Measurements from ENCODE around the gene NFIA. TPM values are rescaled to one million over a fixed set of nuclear protein-coding genes. Genes with fewer than 3 reads are reported as not detected.

The NFIA gene
- polyA plus RNA-seq, 3 donors: 1.4 to 5.3 (median 2.4) TPM

DNA sequence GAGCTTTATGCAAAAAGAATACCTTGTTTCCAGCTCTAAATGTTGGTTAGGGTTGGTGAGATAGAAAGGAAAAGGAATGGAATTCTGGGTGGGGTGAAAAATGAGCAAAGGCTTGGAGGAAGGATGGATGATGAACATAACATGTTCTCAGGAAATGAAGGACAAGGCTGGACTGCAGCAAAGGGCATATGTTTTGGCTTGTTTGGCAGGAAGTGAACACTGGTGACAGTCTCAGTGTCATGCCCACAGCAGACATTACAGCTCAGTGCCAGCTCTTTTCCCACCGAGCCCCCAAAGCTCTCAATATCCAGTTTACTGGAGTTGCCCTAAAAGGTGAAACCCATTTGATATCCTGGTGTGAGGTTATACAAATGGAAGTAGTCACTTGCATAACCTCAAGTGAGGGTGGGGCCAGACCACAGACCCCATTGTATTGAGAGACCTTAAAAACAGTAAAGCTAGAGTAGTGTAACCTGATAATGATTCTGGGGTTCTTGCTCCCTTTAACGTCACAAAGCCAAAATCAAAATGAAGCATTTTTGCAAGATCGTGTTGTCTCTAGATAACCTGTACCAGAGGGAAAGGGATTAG lies 270.6 kb downstream of the NFIA start:
- Mint-ChIP-seq H3K27me3 (ENCODE audit: low read depth in 3 of 3) (no peaks in the 10 kb centered on the region), H3K4me1 (no peaks in the 10 kb centered on the region), H3K27ac (no peak overlapping the region), H3K9me3 (no peaks in the 10 kb centered on the region), H3K36me3 (peaks cover 6 to 16% of the 10 kb centered on the region in 2 donors), H3K4me3 (no peak overlapping the region)
- Histone ChIP-seq H3K9ac (ENCODE audit: insufficient read depth, low read length, poor library complexity, severe bottlenecking) (no peak overlapping the region), H3K4me2 (replicated peaks; ENCODE audit: extremely low read depth, low read length, poor library complexity, severe bottlenecking) (no peak overlapping the region), H3K4me1 (ENCODE audit: control insufficient read depth in 1 of 2, insufficient read depth in 2 of 2, low read length in 2 of 2) (no peaks in the 10 kb centered on the region), H3K36me3 (replicated peaks in 1 of 2; ENCODE audit: control insufficient read depth in 1 of 2, insufficient read depth in 2 of 2, low read length in 2 of 2) (peaks cover 0 to 25% of the 10 kb centered on the region in 2 donors), H3K9me3 (replicated peaks in 1 of 2; ENCODE audit: control insufficient read depth in 1 of 2, insufficient read depth in 1 of 2, low read length in 2 of 2) (no peaks in the 10 kb centered on the region), H3K79me2 (ENCODE audit: insufficient read depth, low read length) (no peaks in the 10 kb centered on the region), H2AFZ (ENCODE audit: insufficient read depth, low read depth, low read length, poor library complexity, severe bottlenecking) (no peak overlapping the region), H3K27ac (ENCODE audit: low read depth in 1 of 2, low read length in 2 of 2) (no peak overlapping the region), H4K20me1 (ENCODE audit: insufficient read depth, low read length) (no peaks in the 10 kb centered on the region), H3K4me3 (replicated peaks in 1 of 3; ENCODE audit: low read depth in 2 of 3, low read length in 3 of 3) (no peak overlapping the region), H3K27me3 (ENCODE audit: control insufficient read depth in 2 of 2, insufficient read depth in 2 of 2, low read length in 2 of 2) (no peaks in the 10 kb centered on the region)
- intact Hi-C loops (cut with micrococcal nuclease): no loop called here
- 60% methylated on average over 1 of the region's 3 CpGs for WGBS (ENCODE audit: insufficient coverage)
- TF ChIP-seq, protein P1, sequence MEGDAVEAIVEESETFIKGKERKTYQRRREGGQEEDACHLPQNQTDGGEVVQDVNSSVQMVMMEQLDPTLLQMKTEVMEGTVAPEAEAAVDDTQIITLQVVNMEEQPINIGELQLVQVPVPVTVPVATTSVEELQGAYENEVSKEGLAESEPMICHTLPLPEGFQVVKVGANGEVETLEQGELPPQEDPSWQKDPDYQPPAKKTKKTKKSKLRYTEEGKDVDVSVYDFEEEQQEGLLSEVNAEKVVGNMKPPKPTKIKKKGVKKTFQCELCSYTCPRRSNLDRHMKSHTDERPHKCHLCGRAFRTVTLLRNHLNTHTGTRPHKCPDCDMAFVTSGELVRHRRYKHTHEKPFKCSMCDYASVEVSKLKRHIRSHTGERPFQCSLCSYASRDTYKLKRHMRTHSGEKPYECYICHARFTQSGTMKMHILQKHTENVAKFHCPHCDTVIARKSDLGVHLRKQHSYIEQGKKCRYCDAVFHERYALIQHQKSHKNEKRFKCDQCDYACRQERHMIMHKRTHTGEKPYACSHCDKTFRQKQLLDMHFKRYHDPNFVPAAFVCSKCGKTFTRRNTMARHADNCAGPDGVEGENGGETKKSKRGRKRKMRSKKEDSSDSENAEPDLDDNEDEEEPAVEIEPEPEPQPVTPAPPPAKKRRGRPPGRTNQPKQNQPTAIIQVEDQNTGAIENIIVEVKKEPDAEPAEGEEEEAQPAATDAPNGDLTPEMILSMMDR (IDR thresholded peaks at IDR 0.05): no peak
- DNase-seq: no peak

DNA sequence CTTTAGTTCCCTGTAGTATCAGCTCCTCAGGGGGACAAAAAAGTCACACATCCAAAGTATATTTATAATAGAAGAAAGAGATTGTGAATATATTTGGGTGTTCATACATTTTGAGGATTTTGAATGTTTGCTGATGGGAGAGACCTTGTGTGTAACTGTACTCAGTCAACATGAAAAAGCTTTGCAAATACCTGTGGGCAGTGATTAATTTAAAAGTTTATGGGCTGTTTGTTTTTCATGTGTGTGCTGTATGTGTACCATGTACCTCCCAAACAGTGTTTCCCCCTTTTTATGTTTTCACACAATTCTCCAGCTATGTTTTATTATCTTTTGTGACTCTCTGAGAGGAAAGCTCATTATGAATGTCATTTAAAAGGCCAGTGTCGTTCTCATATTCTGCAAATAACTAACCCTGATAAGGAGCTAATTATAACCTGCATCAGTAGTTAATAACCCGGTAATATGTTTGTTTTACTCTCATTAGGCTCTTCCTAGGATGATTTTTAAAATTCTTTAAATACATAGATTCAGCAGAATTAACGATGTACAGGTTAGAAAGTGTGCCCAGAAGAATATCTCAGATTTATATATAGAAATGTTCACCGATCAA lies 271.5 kb downstream of the NFIA start:
- no peaks in the 10 kb centered on the region for H3K9me3 ChIP-seq (replicated peaks in 1 of 2; ENCODE audit: control insufficient read depth in 1 of 2, insufficient read depth in 1 of 2, low read length in 2 of 2)
- H3K36me3 Mint-ChIP-seq: peaks cover 8 to 13% of the 10 kb centered on the region in 2 donors
- H4K20me1 ChIP-seq (ENCODE audit: insufficient read depth, low read length): no peaks in the 10 kb centered on the region
- no peaks in the 10 kb centered on the region for H3K9me3 Mint-ChIP-seq
- H3K4me3 ChIP-seq (replicated peaks in 1 of 3; ENCODE audit: low read depth in 2 of 3, low read length in 3 of 3): no peak overlapping the region
- H3K27ac Mint-ChIP-seq: no peak overlapping the region
- no peaks in the 10 kb centered on the region for H3K4me1 Mint-ChIP-seq
- intact Hi-C loops (cut with micrococcal nuclease): no loop called here
- H3K36me3 ChIP-seq (replicated peaks in 1 of 2; ENCODE audit: control insufficient read depth in 1 of 2, insufficient read depth in 2 of 2, low read length in 2 of 2): peaks cover 0 to 25% of the 10 kb centered on the region in 2 donors
- H3K27me3 Mint-ChIP-seq (ENCODE audit: low read depth in 3 of 3): peaks cover 0 to 1% (median 0%) of the 10 kb centered on the region in 3 donors
- no peaks in the 10 kb centered on the region for H3K27me3 ChIP-seq (ENCODE audit: control insufficient read depth in 2 of 2, insufficient read depth in 2 of 2, low read length in 2 of 2)
- H2AFZ ChIP-seq (ENCODE audit: insufficient read depth, low read depth, low read length, poor library complexity, severe bottlenecking): no peak overlapping the region
- WGBS (ENCODE audit: insufficient coverage): no CpG with 5 or more reads among the region's 4 CpGs
- TF ChIP-seq, protein P1 (IDR thresholded peaks at IDR 0.05): no peak
- no peak overlapping the region for H3K27ac ChIP-seq (ENCODE audit: low read depth in 1 of 2, low read length in 2 of 2)
- DNase-seq: no peak
- H3K4me3 Mint-ChIP-seq: no peak overlapping the region
- H3K4me1 ChIP-seq (ENCODE audit: control insufficient read depth in 1 of 2, insufficient read depth in 2 of 2, low read length in 2 of 2): no peaks in the 10 kb centered on the region
- no peak overlapping the region for H3K4me2 ChIP-seq (replicated peaks; ENCODE audit: extremely low read depth, low read length, poor library complexity, severe bottlenecking)
- no peak overlapping the region for H3K9ac ChIP-seq (ENCODE audit: insufficient read depth, low read length, poor library complexity, severe bottlenecking)
- H3K79me2 ChIP-seq (ENCODE audit: insufficient read depth, low read length): no peaks in the 10 kb centered on the region
